Placental epithelial cell (primary cell): ENCODE results near the gene RXFP3. TPM values are rescaled to one million over a fixed set of nuclear protein-coding genes. Genes with fewer than 3 reads are reported as not detected.

ENCODE experiments used
- small RNA-seq: library from RNA; depleted of rRNA; stranded (forward); fragments of <200 nt; gene quantifications from one replicate; pipeline ENCODE3, GENCODE V24; 2012
- total RNA-seq: library from RNA; depleted of rRNA; stranded (reverse); fragments of >200 nt; gene quantifications from 2 replicates; pipeline ENCODE4 v1.2.3, GENCODE V29; 2012

The RXFP3 gene
- total RNA-seq: not detected in 2 replicates

GRCh38 chr5:33936381-33937016 is at the start of gene RXFP3:
RXFP3 (plus strand) TSS chr5:33936386; CDS start chr5:33936741, 355 bp downstream.

GRCh38 chr5:33891788-33892619 is 44.2 kb upstream of the RXFP3 start, which contains the start of gene ADAMTS12:
ADAMTS12 (minus strand) TSS chr5:33891990; CDS start chr5:33891856, 134 bp downstream.

GRCh38 chr5:33984671-33985124 is 48.5 kb downstream of the RXFP3 start, which contains the start of gene SLC45A2:
SLC45A2 (minus strand) TSS chr5:33984693; CDS start chr5:33984583, 110 bp downstream.

Small RNA genes lying within 50 kb of the gene (small RNA-seq; reads per million reads assigned to genes)
- not detected for gene RNU6-923P

Other genes starting within 250 kb of the RXFP3 start
- 3.9 and 8.2 TPM in 2 replicates for gene ADAMTS12, start 44.4 kb upstream of the RXFP3 start, total RNA-seq
- 0.11 and 0.79 TPM in 2 replicates for gene SLC45A2, start 48.3 kb downstream of the RXFP3 start, total RNA-seq
- gene AMACR, start 71.7 kb downstream of the RXFP3 start, total RNA-seq: 12.6 and 21.1 TPM in 2 replicates
- 4.3 and 6.7 TPM in 2 replicates for gene C1QTNF3, start 106.8 kb downstream of the RXFP3 start, total RNA-seq